COR-L47 (cell line): Measurements from ENCODE around the gene MOB1B.
A peak's percentile ranks its signal among the peaks of the same experiment; 100 is the strongest.
"Not testable (repeated sequence)": the region's sequence is repeated elsewhere in the genome, so short reads cannot be mapped to it uniquely, and the experiment has no call there.

Source experiments
- DNase-seq: peaks from one replicate; lab custom pipeline; 2025; lab: John Stamatoyannopoulos, UW

The MOB1B gene

GRCh38 chr4:70901984-70902576 lies at the start of gene MOB1B:
Gene MOB1B (plus strand): TSS chr4:70902369. CDS start chr4:70902537, 168 bp downstream.
- peak; percentile 76 for DNase-seq

GRCh38 chr4:70855464-70855863 lies 46.7 kb upstream of the MOB1B start:
- no peak for DNase-seq

GRCh38 chr4:70858454-70858853 lies 43.7 kb upstream of the MOB1B start:
- no peak for DNase-seq

- no peak for DNase-seq
Measured at GRCh38 chr4:70859066-70859465, 43.1 kb upstream of the MOB1B start.

- no peak for DNase-seq
Measured at GRCh38 chr4:70863099-70863790, 38.9 kb upstream of the MOB1B start.

GRCh38 chr4:70868778-70869177 lies 33.4 kb upstream of the MOB1B start:
- DNase-seq: no peak

DNA sequence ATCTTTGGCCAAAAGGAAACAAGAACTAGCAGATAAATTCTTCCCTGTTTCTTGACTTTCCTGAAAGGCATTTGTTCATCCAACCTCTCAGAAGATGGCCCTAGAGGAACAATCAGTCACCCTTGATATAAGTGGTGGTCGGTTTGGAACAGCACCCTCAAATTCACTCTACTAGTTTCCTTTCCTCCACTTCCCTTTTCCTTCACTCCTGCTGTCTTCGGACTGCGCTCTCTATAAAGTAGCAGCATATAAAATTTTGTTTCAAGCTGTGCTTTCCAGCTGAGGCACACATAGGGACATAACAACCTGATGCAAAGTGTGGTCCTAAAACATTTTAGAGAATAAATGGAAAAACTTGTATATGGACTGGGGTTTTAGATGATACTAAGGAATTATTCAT lies 29.0 kb upstream of the MOB1B start:
- no peak for DNase-seq

DNA sequence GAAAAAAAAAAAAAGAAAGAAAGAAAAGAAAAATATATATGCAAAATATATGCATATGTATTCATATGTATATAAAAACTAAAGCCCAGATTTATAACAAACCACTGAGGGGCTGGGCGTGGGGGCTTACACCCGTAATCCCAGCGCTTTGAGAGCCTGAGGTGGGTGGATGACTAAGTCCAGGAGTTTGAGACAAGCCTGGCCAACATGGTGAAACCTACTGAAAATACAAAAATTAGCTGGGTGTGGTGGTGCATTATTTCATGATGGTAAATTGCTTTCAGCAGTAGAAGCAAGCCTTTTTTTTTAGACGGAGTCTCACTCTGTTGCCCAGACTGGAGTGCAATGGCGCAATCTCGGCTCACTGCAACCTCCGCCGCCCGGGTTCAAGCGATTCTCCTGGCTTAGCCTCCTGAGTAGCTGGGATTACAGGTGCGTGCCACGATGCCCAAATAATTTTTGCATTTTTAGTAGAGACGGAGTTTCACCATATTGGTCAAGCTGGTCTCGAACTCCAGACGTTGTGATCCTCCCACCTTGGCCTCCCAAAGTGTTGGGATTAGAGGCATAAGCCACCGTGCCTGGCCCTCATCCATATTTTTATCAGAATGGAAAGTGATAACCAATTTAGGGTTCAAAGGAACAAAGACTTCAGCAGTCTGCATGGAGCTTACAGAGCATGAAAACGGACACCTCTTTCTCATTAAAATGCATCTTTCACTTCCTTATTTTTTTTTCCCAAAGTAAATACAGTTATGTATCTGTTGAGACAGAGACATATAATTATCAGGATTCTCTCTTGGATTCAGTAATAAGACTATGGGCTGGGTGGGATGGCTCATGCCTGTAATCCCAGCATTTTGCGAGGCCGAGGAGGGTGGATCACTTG lies 27.7 kb upstream of the MOB1B start:
- no peak for DNase-seq

DNA sequence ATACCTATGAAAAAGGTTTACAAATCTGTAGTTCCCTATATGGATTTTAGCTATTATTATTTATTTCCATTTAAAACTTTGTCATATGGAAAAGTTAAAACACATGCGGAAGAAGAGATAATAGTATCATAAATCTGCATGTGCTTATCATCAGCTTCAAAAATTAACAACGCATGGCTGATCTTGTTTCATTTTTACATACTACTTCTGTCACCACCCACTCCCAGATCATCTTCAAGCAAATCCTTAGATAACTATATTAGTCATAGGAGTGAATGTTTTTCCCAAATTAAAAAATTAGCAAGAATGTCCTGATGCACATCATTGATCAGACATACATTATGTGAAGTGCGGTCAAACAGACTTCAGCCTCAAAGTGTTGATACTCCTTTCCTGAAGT lies 24.6 kb upstream of the MOB1B start:
- DNase-seq: no peak

DNA sequence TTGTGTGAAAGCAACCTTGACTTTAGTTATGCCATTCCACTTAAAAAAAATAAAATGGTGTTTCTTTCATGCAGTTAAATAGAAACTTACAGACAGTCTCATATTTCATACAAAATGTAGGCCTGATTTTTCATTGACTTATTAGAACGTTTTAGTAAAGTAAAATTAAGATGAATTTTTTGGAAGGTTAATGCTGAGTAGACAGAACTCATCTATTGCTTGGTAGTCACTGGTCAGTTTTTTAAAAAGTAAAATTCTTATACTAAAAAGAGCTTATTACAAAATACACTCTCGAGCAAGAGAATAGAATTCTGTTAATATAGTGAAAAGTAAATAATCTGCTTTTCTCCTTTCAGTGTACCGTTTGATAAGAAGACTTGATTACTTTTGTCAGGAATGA lies 21.4 kb upstream of the MOB1B start:
- no peak for DNase-seq

DNA sequence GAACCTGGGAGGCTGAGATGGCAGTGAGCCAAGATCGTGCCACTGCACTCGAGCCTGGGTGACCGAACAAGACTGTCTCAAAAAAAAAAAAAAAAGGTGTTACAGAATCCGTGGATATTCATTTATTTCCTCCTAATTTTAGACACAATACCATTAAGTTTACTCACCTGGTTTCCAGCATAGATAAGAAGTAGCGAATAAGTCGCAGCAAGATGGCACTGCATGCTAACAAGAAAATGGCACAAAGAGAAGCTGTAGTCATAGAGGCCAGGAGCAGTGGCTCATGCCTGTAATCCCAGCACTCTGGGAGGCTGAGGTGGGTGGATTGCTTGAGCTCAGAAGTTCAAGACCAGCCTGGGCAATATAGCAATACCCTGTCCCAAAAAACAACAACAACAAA lies 17.0 kb upstream of the MOB1B start:
- DNase-seq: no peak

DNA sequence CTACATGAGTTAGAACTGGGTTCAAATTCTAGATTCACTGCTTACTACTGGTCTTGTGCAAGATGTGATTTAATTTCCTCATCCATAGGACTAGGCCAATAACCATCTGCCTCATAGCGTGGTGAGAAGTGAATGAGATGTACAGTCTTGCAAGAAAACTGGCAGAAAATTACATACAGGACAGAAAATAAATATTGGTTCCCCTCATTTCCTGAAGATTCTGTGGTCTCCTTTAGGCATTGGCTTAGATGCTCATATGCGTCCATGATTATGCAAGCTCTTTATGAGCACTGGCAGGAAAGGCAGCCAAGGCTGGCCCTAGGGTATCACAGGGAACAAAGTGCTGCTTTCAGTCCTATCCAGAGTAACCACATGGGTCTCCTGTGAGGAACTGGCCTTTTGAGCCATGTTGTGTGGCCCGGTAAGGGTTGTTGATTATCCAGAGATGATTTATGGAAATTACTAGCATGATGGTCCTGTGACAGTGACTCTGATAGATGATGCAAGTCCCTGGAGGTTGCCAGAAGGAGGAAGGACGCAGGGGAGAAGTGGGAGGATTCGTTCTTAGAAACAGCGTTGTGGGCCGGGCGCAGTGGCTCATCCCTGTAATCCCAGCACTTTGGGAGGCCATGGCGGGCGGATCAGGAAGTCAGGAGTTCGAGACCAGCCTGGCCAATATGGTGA lies 9.9 kb upstream of the MOB1B start:
- no peak for DNase-seq

GRCh38 chr4:70893790-70894189 lies 8.4 kb upstream of the MOB1B start:
- no peak for DNase-seq

GRCh38 chr4:70895405-70895804 lies 6.8 kb upstream of the MOB1B start:
- DNase-seq: peak; percentile 18

- no peak for DNase-seq
Measured at GRCh38 chr4:70895811-70896491, 6.2 kb upstream of the MOB1B start.

GRCh38 chr4:70898581-70898980 lies 3.6 kb upstream of the MOB1B start:
- not testable (repeated sequence) for DNase-seq

- no peak for DNase-seq
Measured at GRCh38 chr4:70901607-70901983, 574 bp upstream of the MOB1B start.

DNA sequence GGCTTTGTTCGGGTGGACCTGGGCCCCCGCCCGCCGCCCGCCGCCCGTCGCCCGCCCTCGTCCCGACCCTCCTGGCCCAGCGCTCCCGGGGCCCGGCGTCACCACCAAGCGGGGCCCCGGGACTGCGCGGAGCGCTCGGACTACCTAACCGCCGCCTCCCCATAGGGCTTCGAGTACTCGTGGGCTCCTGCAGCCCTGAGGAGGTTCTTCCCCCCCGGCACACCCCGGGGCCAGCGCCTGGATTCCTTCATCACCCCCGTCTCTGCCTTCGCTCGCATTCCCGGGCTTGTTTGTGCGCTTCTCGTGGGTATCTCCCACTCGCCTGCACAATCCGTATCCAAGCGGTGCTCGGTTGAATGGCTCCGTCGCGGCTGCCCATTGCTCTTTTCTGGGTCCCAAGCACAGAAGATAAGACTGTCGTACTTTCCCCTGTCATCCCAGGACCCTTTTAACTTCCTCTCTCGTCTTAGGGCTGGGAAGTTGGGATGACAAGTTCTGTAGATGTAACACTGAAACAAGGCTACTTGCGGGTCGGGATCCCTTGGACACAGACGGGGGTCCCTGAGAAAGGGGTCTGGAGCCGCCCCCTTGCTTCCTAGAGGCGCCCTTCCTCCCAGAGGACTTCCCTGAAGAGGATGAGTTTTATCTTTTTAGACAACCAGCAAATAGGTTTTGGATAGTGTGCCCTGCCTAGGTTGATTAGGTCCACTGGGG lies 565 bp downstream of the MOB1B start:
- no peak for DNase-seq

- DNase-seq: no peak
Measured at GRCh38 chr4:70903291-70903603, 1.1 kb downstream of the MOB1B start.

- no peak for DNase-seq
Measured at GRCh38 chr4:70908993-70909556, 6.9 kb downstream of the MOB1B start.

GRCh38 chr4:70914000-70914399 lies 11.8 kb downstream of the MOB1B start:
- no peak for DNase-seq
